T-helper 22 cell (primary cell): ENCODE measurements around the gene PCDHGA10.
"Not testable (repeated sequence)": the region's sequence is repeated elsewhere in the genome, so short reads cannot be mapped to it uniquely, and the experiment has no call there.

Experiments used
- DNase-seq: peaks from one replicate; pipeline ENCODE4 v3.0.0-alpha.2; 2020; ENCODE audit warnings: low read depth

The PCDHGA10 gene

DNA sequence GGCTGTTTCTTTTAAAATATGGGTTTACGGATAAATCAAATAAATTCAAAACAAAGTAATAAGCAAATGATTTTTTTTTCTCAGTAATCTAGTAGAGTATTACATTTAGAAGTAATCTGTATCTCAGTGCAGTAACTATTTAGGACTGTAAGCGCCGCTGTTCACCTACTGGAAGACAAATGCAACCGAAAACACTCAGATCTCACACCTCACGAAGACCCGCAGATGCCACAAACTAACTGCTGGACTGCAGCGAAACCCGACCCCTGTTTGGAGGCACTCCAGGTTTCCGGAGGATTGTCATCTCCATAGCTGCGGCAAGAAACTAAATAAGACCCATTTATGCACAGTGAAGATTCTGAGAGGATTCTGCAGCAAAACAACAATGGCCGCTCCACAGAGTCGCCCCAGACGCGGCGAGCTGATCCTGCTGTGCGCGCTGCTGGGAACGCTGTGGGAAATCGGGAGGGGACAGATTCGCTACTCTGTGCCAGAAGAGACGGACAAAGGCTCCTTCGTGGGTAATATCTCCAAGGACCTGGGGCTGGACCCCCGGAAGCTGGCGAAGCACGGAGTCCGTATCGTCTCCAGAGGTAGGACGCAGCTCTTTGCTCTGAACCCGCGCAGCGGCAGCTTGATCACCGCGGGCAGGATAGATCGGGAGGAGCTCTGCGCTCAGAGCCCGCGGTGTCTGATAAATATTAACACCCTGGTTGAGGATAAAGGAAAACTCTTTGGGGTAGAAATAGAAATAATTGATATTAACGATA lies 20.2 kb upstream of the PCDHGA10 start, which contains the start of gene PCDHGA8:
PCDHGA8 (plus strand) TSS at position 205 of the 770 bp plus-strand sequence; CDS start at position 386, 181 bp downstream.
- DNase-seq = no peak

DNA sequence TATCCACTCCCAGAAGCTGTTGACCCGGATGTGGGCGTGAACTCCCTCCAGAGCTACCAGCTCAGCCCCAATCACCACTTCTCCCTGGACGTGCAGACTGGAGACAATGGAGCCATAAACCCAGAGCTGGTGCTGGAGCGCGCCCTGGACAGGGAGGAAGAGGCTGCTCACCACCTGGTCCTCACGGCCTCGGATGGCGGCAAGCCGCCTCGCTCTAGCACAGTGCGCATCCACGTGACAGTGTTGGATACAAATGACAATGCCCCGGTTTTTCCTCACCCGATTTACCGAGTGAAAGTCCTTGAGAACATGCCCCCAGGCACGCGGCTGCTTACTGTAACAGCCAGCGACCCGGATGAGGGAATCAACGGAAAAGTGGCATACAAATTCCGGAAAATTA lies 19.5 kb upstream of the PCDHGA10 start:
- DNase-seq = no peak

DNA sequence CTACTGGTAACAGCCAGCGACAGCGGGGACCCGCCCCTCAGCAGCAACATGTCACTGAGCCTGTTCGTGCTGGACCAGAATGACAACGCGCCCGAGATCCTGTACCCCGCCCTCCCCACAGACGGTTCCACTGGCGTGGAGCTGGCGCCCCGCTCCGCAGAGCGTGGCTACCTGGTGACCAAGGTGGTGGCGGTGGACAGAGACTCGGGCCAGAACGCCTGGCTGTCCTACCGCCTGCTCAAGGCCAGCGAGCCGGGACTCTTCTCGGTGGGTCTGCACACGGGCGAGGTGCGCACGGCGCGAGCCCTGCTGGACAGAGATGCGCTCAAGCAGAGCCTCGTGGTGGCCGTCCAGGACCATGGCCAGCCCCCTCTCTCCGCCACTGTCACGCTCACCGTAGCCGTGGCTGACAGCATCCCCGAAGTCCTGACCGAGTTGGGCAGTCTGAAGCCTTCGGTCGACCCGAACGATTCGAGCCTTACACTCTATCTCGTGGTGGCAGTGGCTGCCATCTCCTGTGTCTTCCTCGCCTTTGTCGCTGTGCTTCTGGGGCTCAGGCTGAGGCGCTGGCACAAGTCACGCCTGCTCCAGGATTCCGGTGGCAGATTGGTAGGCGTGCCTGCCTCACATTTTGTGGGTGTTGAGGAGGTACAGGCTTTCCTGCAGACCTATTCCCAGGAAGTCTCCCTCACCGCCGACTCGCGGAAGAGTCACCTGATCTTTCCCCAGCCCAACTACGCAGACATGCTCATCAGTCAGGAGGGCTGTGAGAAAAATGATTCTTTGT lies 18.2 kb upstream of the PCDHGA10 start:
- DNase-seq = not testable (repeated sequence)

DNA sequence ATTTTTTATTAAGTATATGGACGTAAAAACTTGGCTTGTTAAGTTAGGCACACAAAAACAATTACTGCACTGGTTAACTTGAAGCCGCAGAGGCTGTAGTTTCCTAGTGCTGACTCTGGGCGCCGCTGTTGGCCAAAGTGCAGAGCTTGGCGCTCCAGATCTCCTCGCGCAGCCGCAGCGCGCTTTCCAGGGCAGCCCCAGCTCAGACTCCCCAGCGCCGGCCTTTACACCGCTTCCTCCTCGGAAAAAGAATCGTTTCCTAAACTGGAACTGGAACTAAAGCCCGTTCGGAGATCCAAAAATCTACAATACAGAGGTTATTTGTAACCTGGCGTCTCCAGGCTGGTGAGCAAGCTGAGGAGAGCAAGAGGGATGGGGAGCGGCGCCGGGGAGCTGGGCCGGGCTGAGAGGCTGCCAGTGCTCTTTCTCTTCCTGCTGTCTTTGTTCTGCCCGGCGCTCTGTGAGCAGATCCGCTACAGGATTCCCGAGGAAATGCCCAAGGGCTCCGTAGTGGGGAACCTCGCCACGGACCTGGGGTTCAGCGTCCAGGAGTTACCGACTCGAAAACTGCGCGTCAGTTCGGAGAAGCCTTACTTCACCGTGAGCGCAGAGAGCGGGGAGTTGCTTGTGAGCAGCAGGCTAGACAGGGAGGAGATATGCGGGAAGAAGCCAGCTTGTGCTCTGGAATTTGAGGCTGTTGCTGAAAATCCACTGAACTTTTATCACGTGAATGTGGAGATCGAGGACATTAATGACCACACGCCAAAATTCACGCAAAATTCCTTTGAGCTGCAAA lies 14.8 kb upstream of the PCDHGA10 start, which contains the start of gene PCDHGB5:
PCDHGB5 (plus strand) TSS at position 192 of the 796 bp plus-strand sequence; CDS start at position 373, 181 bp downstream.
- not testable (repeated sequence) for DNase-seq

DNA sequence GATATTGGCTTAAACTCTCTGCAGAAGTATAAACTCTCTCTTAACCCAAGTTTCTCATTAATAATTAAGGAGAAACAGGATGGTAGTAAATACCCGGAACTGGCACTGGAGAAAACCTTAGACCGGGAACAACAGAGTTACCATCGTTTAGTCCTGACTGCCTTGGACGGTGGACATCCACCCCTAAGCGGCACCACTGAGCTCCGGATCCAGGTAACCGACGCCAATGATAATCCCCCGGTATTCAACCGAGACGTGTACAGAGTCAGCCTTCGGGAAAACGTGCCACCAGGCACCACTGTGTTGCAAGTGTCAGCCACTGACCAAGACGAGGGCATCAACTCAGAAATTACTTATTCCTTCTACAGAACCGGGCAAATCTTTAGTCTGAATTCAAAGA lies 14.2 kb upstream of the PCDHGA10 start:
- DNase-seq = no peak

DNA sequence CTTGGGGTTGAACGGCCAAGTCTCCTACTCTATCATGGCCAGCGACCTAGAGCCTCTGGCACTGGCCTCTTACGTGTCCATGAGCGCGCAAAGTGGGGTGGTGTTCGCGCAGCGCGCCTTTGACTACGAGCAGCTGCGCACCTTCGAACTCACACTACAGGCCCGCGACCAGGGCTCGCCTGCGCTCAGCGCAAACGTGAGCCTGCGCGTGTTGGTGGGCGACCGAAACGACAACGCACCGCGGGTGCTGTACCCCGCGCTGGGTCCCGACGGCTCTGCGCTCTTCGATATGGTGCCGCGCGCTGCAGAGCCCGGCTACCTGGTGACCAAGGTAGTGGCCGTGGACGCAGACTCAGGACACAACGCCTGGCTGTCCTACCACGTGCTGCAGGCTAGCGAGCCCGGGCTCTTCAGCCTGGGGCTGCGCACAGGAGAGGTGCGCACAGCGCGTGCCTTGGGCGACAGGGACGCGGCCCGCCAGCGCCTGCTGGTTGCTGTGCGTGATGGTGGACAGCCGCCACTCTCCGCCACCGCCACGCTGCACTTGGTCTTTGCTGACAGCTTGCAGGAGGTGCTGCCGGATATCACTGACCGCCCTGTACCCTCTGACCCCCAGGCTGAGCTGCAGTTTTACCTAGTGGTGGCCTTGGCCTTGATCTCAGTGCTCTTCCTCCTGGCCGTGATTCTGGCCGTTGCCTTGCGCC lies 13.1 kb upstream of the PCDHGA10 start:
- DNase-seq = no peak

DNA sequence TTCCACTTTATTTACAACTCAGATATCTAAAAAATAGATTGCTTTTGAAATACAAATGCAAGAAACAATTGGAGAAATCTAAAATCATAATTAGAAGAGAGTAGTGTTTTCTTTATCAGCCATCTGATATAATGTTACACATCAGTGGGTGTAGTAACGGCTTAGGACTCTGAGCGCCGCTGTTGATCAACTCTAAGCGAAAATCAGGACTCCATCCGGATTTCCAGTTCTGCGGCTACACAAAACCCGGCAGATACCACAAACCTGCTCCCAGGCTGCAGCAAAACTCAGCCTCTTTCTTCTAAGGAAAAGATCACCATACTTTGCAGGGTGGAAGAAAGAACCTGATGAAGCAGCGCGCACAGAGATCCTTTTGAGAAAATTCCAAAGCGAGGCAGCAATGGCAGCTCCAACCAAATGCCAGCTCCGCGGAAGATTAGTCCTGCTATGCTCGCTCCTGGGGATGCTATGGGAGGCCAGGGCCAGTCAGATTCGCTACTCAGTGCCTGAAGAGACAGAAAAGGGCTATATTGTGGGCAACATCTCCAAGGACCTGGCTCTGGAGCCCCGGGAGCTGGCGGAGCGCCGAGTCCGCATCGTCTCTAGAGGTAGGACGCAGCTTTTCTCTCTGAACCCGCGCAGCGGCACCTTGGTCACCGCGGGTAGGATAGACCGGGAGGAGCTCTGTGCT lies 10.1 kb upstream of the PCDHGA10 start, which contains the start of gene PCDHGA9:
PCDHGA9 (plus strand) TSS at position 226 of the 691 bp plus-strand sequence; CDS start at position 401, 175 bp downstream.
- no peak for DNase-seq

DNA sequence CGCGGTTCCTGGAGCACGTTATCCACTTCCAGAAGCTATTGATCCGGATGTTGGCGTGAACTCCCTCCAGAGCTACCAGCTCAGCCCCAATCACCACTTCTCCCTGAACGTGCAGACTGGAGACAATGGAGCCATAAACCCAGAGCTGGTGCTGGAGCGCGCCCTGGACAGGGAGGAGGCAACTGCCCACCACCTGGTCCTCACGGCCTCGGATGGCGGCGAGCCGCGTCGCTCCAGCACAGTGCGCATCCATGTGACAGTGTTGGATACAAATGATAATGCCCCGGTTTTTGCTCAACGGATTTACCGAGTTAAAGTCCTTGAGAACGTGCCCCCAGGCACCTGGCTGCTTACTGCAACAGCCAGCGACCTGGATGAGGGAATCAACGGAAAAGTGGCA lies 9.4 kb upstream of the PCDHGA10 start:
- DNase-seq = no peak

DNA sequence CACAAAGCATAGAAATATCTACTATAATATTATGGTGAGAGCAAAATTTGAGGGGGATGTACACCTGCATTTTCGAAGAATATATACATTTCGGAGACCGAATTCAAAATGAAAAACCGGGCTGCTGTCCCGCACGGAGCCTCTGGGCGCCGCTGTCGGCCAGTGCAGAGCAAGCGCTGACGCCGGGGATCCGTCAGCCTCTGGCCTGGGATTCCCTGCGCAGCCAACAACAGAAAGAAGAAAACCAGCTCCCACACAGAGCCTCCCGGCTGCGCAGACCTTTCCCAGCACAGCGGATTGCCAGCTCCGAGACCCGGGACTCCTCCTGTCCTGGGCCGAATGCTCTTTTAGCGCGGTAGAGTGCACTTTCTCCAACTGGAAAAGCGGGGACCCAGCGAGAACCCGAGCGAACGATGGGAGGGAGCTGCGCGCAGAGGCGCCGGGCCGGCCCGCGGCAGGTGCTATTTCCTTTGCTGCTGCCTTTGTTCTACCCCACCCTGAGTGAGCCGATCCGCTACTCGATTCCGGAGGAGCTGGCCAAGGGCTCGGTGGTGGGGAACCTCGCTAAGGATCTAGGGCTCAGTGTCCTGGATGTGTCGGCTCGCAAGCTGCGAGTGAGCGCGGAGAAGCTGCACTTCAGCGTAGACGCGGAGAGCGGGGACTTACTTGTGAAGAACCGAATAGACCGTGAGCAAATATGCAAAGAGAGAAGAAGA lies 4.8 kb upstream of the PCDHGA10 start, which contains the start of gene PCDHGB6:
PCDHGB6 (plus strand) TSS at position 232 of the 716 bp plus-strand sequence; CDS start at position 414, 182 bp downstream.
- not testable (repeated sequence) for DNase-seq

DNA sequence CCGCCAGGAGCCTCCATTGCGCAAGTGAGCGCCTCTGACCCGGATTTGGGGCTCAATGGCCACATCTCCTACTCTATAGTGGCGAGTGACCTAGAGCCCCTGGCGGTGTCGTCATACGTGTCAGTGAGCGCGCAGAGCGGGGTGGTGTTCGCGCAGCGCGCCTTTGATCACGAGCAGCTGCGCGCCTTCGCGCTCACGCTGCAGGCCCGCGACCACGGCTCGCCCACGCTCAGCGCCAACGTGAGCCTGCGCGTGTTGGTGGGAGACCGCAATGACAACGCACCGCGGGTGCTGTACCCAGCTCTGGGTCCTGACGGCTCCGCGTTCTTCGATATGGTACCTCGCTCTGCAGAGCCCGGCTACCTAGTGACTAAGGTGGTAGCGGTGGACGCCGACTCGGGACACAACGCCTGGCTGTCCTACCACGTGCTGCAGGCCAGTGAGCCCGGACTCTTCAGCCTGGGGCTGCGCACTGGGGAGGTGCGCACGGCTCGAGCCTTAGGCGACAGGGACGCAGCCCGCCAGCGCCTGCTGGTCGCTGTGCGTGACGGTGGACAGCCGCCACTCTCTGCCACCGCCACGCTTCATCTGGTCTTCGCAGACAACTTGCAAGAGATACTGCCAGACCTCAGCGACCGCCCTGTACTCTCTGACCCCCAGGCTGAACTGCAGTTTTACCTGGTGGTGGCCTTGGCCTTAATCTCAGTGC lies 3.0 kb upstream of the PCDHGA10 start:
- DNase-seq = no peak

DNA sequence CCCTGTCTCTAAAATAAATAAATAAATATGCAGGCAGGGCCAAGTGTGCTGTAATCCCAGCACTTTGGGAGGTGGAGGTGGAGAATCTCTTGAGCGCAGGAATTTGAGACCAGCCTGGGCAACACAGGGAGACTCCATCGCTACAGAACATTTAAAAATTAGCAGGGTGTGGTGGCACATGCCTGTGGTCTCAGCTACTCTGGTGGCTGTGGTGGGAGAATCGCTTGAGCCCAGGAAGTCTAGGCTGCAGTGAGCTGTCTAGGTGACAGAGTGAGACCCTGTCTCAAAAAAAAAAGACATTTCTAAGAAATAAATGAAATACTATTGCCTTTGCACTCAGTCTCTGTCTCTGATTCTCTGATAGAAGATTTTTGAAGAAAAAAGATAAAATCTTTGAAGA lies 1.2 kb upstream of the PCDHGA10 start:
- no peak for DNase-seq

DNA sequence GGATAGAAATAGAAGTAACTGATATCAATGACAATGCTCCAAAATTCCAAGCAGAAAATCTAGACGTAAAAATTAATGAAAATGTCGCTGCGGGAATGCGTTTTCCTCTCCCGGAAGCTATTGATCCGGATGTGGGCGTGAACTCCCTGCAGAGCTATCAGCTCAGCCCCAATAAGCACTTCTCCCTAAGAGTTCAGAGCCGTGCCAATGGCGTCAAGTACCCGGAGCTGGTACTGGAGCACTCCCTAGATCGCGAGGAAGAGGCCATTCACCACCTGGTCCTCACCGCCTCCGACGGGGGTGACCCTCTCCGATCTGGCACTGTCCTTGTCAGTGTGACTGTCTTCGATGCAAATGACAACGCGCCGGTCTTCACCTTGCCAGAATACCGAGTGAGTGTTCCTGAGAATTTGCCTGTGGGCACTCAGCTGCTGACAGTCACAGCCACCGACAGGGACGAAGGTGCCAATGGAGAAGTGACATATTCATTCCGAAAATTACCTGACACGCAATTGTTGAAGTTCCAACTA lies 818 bp downstream of the PCDHGA10 start:
- DNase-seq = no peak

DNA sequence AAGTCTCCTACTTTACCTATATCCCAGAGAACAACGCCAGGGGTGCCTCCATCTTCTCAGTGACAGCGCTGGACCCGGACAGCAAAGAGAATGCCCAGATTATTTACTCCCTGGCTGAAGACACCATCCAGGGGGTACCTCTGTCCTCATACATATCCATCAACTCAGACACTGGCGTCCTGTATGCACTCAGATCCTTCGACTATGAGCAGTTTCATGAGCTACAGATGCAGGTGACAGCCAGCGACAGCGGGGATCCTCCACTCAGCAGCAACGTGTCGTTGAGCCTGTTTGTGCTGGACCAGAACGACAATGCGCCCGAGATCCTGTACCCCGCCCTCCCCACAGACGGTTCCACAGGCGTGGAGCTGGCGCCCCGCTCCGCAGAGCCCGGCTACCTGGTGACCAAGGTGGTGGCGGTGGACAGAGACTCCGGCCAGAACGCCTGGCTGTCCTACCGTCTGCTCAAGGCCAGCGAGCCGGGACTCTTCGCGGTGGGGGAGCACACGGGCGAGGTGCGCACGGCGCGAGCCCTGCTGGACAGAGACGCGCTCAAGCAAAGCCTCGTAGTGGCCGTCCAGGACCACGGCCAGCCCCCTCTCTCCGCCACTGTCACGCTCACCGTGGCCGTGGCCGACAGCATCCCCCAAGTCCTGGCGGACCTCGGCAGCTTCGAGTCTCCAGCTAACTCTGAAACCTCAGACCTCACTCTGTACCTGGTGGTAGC lies 1.9 kb downstream of the PCDHGA10 start:
- DNase-seq = not testable (repeated sequence)

DNA sequence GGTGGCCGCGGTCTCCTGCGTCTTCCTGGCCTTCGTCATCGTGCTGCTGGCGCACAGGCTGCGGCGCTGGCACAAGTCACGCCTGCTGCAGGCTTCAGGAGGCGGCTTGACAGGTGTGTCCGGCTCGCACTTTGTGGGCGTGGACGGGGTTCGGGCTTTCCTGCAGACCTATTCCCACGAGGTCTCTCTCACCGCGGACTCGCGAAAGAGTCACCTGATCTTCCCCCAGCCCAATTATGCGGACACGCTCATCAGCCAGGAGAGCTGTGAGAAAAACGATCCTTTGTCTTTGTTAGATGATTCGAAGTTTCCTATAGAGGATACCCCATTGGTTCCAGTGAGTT lies 2.5 kb downstream of the PCDHGA10 start:
- not testable (repeated sequence) for DNase-seq

DNA sequence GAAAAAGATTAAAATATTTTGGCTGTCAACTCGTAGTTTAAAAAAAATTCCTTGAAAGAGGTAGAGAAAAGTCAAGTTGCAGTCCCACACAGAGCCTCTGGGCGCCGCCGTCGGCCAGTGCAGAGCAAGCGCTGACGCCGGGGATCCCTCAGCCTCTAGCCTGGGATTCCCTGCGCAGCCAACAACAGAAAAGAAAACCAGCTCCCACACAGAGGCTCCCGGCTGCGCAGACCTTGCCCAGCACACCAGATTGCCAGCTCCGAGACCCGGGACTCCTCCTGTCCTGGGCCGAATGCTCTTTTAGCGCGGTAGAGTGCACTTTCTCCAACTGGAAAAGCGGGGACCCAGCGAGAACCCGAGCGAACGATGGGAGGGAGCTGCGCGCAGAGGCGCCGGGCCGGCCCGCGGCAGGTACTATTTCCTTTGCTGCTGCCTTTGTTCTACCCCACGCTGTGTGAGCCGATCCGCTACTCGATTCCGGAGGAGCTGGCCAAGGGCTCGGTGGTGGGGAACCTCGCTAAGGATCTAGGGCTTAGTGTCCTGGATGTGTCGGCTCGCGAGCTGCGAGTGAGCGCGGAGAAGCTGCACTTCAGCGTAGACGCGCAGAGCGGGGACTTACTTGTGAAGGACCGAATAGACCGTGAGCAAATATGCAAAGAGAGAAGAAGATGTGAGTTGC lies 4.8 kb downstream of the PCDHGA10 start, which contains the start of gene PCDHGB7:
PCDHGB7 (plus strand) TSS at position 184 of the 679 bp plus-strand sequence; CDS start at position 367, 183 bp downstream.
- not testable (repeated sequence) for DNase-seq

DNA sequence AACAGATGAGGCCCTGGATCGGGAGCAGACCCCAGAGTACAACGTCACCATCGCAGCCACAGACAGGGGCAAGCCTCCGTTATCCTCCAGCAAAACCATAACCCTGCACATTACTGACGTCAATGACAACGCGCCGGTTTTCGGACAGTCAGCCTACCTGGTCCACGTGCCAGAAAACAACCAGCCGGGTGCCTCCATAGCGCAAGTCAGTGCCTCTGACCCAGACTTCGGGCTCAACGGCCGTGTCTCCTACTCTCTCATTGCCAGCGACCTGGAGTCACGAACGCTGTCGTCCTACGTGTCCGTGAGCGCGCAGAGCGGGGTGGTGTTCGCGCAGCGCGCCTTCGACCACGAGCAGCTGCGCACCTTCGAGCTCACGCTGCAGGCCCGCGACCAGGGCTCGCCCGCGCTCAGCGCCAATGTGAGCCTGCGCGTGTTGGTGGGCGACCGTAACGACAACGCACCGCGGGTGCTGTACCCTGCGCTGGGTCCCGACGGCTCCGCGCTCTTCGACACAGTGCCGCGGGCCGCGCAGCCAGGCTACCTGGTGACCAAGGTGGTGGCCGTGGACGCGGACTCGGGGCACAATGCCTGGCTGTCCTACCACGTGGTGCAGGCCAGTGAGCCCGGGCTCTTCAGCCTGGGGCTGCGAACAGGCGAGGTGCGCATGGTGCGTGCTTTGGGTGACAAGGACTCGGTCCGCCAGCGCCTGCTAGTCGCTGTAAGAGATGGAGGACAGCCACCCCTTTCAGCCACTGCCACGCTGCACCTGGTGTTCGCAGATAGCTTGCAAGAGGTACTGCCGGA lies 6.5 kb downstream of the PCDHGA10 start:
- DNase-seq = no peak
